ENCODE results near the gene NUP98.

Gene NUP98

GRCh38 chr11:3732671-3733436 lies 64.5 kb downstream of the NUP98 start:
- Histone ChIP-seq H3K9me3 (ENCODE audit: control insufficient read depth, insufficient read depth, low read length) (no peaks in the 10 kb centered on the region), H3K4me1 (ENCODE audit: control insufficient read depth, insufficient read depth, low read length) (no peaks in the 10 kb centered on the region), H3K9ac (ENCODE audit: low read depth, low read length) (no peak overlapping the region), H3K4me3 (ENCODE audit: low read depth, low read length) (no peak overlapping the region), H3K27me3 (ENCODE audit: control insufficient read depth, insufficient read depth, low read length) (no peaks in the 10 kb centered on the region), H3K36me3 (ENCODE audit: control insufficient read depth, insufficient read depth, low read length) (peaks cover 96% of the 10 kb centered on the region), H3K27ac (ENCODE audit: low read depth, low read length) (no peak overlapping the region)

- no peak overlapping the region for H3K4me3 ChIP-seq (ENCODE audit: low read depth, low read length)
- H3K4me1 ChIP-seq (ENCODE audit: control insufficient read depth, insufficient read depth, low read length) = no peaks in the 10 kb centered on the region
- peaks cover 98% of the 10 kb centered on the region for H3K36me3 ChIP-seq (ENCODE audit: control insufficient read depth, insufficient read depth, low read length)
- H3K27ac ChIP-seq (ENCODE audit: low read depth, low read length) = no peak overlapping the region
- no peak overlapping the region for H3K9ac ChIP-seq (ENCODE audit: low read depth, low read length)
- H3K27me3 ChIP-seq (ENCODE audit: control insufficient read depth, insufficient read depth, low read length) = no peaks in the 10 kb centered on the region
- no peaks in the 10 kb centered on the region for H3K9me3 ChIP-seq (ENCODE audit: control insufficient read depth, insufficient read depth, low read length)
Observed at GRCh38 chr11:3723014-3723708, 74.2 kb downstream of the NUP98 start.

- H3K36me3 ChIP-seq (ENCODE audit: control insufficient read depth, insufficient read depth, low read length) = peaks cover 98% of the 10 kb centered on the region
- no peaks in the 10 kb centered on the region for H3K27me3 ChIP-seq (ENCODE audit: control insufficient read depth, insufficient read depth, low read length)
- no peak overlapping the region for H3K9ac ChIP-seq (ENCODE audit: low read depth, low read length)
- no peaks in the 10 kb centered on the region for H3K4me1 ChIP-seq (ENCODE audit: control insufficient read depth, insufficient read depth, low read length)
- no peak overlapping the region for H3K4me3 ChIP-seq (ENCODE audit: low read depth, low read length)
- H3K9me3 ChIP-seq (ENCODE audit: control insufficient read depth, insufficient read depth, low read length) = no peaks in the 10 kb centered on the region
- H3K27ac ChIP-seq (ENCODE audit: low read depth, low read length) = no peak overlapping the region
Observed at GRCh38 chr11:3722100-3722499, 75.3 kb downstream of the NUP98 start.

- no peak overlapping the region for H3K27ac ChIP-seq (ENCODE audit: low read depth, low read length)
- no peak overlapping the region for H3K9ac ChIP-seq (ENCODE audit: low read depth, low read length)
- peaks cover 99% of the 10 kb centered on the region for H3K36me3 ChIP-seq (ENCODE audit: control insufficient read depth, insufficient read depth, low read length)
- no peaks in the 10 kb centered on the region for H3K4me1 ChIP-seq (ENCODE audit: control insufficient read depth, insufficient read depth, low read length)
- H3K4me3 ChIP-seq (ENCODE audit: low read depth, low read length) = no peak overlapping the region
- no peaks in the 10 kb centered on the region for H3K9me3 ChIP-seq (ENCODE audit: control insufficient read depth, insufficient read depth, low read length)
- no peaks in the 10 kb centered on the region for H3K27me3 ChIP-seq (ENCODE audit: control insufficient read depth, insufficient read depth, low read length)
Observed at GRCh38 chr11:3720997-3721396, 76.4 kb downstream of the NUP98 start.

- Histone ChIP-seq H3K4me3 (ENCODE audit: low read depth, low read length) (no peak overlapping the region), H3K36me3 (ENCODE audit: control insufficient read depth, insufficient read depth, low read length) (peaks cover 89% of the 10 kb centered on the region), H3K9ac (ENCODE audit: low read depth, low read length) (no peak overlapping the region), H3K4me1 (ENCODE audit: control insufficient read depth, insufficient read depth, low read length) (peaks cover 14% of the 10 kb centered on the region), H3K27ac (ENCODE audit: low read depth, low read length) (no peak overlapping the region), H3K9me3 (ENCODE audit: control insufficient read depth, insufficient read depth, low read length) (no peaks in the 10 kb centered on the region), H3K27me3 (ENCODE audit: control insufficient read depth, insufficient read depth, low read length) (no peaks in the 10 kb centered on the region)
Observed at GRCh38 chr11:3712274-3712673, 85.1 kb downstream of the NUP98 start.

- H3K9me3 ChIP-seq (ENCODE audit: control insufficient read depth, insufficient read depth, low read length) = no peaks in the 10 kb centered on the region
- H3K36me3 ChIP-seq (ENCODE audit: control insufficient read depth, insufficient read depth, low read length) = peaks cover 87% of the 10 kb centered on the region
- H3K4me3 ChIP-seq (ENCODE audit: low read depth, low read length) = peak overlapping the region; percentile 40; the same call in 1 of the 2 replicates
- H3K27me3 ChIP-seq (ENCODE audit: control insufficient read depth, insufficient read depth, low read length) = no peaks in the 10 kb centered on the region
- H3K4me1 ChIP-seq (ENCODE audit: control insufficient read depth, insufficient read depth, low read length) = peaks cover 14% of the 10 kb centered on the region
- peak overlapping the region; percentile 9; the same call in 1 of the 2 replicates for H3K9ac ChIP-seq (ENCODE audit: low read depth, low read length)
- H3K27ac ChIP-seq (ENCODE audit: low read depth, low read length) = peak overlapping the region; percentile 71
Observed at GRCh38 chr11:3710485-3711259, 86.7 kb downstream of the NUP98 start.

- H3K27me3 ChIP-seq (ENCODE audit: control insufficient read depth, insufficient read depth, low read length) = no peaks in the 10 kb centered on the region
- no peaks in the 10 kb centered on the region for H3K9me3 ChIP-seq (ENCODE audit: control insufficient read depth, insufficient read depth, low read length)
- H3K4me1 ChIP-seq (ENCODE audit: control insufficient read depth, insufficient read depth, low read length) = peaks cover 14% of the 10 kb centered on the region
- peak overlapping the region; percentile 71 for H3K27ac ChIP-seq (ENCODE audit: low read depth, low read length)
- H3K4me3 ChIP-seq (ENCODE audit: low read depth, low read length) = peak overlapping the region; percentile 40; the same call in 1 of the 2 replicates
- peaks cover 87% of the 10 kb centered on the region for H3K36me3 ChIP-seq (ENCODE audit: control insufficient read depth, insufficient read depth, low read length)
- H3K9ac ChIP-seq (ENCODE audit: low read depth, low read length) = no peak overlapping the region; the same call in 1 of the 2 replicates
Observed at GRCh38 chr11:3709977-3710376, 87.4 kb downstream of the NUP98 start.

GRCh38 chr11:3707176-3707575 lies 90.2 kb downstream of the NUP98 start:
- no peak overlapping the region for H3K9ac ChIP-seq (ENCODE audit: low read depth, low read length)
- no peaks in the 10 kb centered on the region for H3K27me3 ChIP-seq (ENCODE audit: control insufficient read depth, insufficient read depth, low read length)
- H3K36me3 ChIP-seq (ENCODE audit: control insufficient read depth, insufficient read depth, low read length) = peaks cover 87% of the 10 kb centered on the region
- H3K4me3 ChIP-seq (ENCODE audit: low read depth, low read length) = no peak overlapping the region
- H3K9me3 ChIP-seq (ENCODE audit: control insufficient read depth, insufficient read depth, low read length) = no peaks in the 10 kb centered on the region
- no peak overlapping the region for H3K27ac ChIP-seq (ENCODE audit: low read depth, low read length)
- H3K4me1 ChIP-seq (ENCODE audit: control insufficient read depth, insufficient read depth, low read length) = peaks cover 14% of the 10 kb centered on the region

- H3K27me3 ChIP-seq (ENCODE audit: control insufficient read depth, insufficient read depth, low read length) = no peaks in the 10 kb centered on the region
- H3K36me3 ChIP-seq (ENCODE audit: control insufficient read depth, insufficient read depth, low read length) = peaks cover 90% of the 10 kb centered on the region
- H3K4me1 ChIP-seq (ENCODE audit: control insufficient read depth, insufficient read depth, low read length) = no peaks in the 10 kb centered on the region
- no peak overlapping the region for H3K27ac ChIP-seq (ENCODE audit: low read depth, low read length)
- no peaks in the 10 kb centered on the region for H3K9me3 ChIP-seq (ENCODE audit: control insufficient read depth, insufficient read depth, low read length)
- no peak overlapping the region for H3K9ac ChIP-seq (ENCODE audit: low read depth, low read length)
- no peak overlapping the region for H3K4me3 ChIP-seq (ENCODE audit: low read depth, low read length)
Observed at GRCh38 chr11:3703383-3703782, 94.0 kb downstream of the NUP98 start.

- Histone ChIP-seq H3K9ac (ENCODE audit: low read depth, low read length) (no peak overlapping the region), H3K36me3 (ENCODE audit: control insufficient read depth, insufficient read depth, low read length) (peaks cover 96% of the 10 kb centered on the region), H3K27me3 (ENCODE audit: control insufficient read depth, insufficient read depth, low read length) (no peaks in the 10 kb centered on the region), H3K4me1 (ENCODE audit: control insufficient read depth, insufficient read depth, low read length) (no peaks in the 10 kb centered on the region), H3K27ac (ENCODE audit: low read depth, low read length) (no peak overlapping the region), H3K9me3 (ENCODE audit: control insufficient read depth, insufficient read depth, low read length) (no peaks in the 10 kb centered on the region), H3K4me3 (ENCODE audit: low read depth, low read length) (no peak overlapping the region)
Observed at GRCh38 chr11:3700910-3701309, 96.4 kb downstream of the NUP98 start.

Measured in HUES48 (cell line).